ENCODE measurements around the gene IGFBP4.

GRCh38 chr17:40460968-40461731 is 17.9 kb downstream of the IGFBP4 start:
- TF ChIP-seq CTCF (IDR thresholded peaks at IDR 0.05) (no peak), POLR2AphosphoS5 (IDR thresholded peaks at IDR 0.05; ENCODE audit: insufficient read depth in 1 of 2, low read depth in 1 of 2) (peak in 1 of 2 donors; percentile 77), POLR2A (IDR thresholded peaks at IDR 0.05) (no peak)

All from vagina (tissue), 2 donors.